ENCODE data around the gene ZRANB2.
A peak's percentile ranks its signal among the peaks of the same experiment; 100 is the strongest.

The ZRANB2 gene, protein sequence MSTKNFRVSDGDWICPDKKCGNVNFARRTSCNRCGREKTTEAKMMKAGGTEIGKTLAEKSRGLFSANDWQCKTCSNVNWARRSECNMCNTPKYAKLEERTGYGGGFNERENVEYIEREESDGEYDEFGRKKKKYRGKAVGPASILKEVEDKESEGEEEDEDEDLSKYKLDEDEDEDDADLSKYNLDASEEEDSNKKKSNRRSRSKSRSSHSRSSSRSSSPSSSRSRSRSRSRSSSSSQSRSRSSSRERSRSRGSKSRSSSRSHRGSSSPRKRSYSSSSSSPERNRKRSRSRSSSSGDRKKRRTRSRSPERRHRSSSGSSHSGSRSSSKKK

GRCh38 chr1:71080739-71081696 lies at the start of gene ZRANB2:
ZRANB2 (minus strand) TSS chr1:71081035; CDS start chr1:71080995, 40 bp downstream.
- Histone ChIP-seq H3K27ac (ENCODE audit: low read depth, low read length) (peak within 1 kb of the TSS; percentile 90), H3K36me3 (ENCODE audit: control insufficient read depth, insufficient read depth, low read length) (no peaks in the 10 kb centered on the region), H3K27me3 (ENCODE audit: control insufficient read depth, insufficient read depth, low read length) (no peaks in the 10 kb centered on the region), H3K9ac (ENCODE audit: low read length) (peak within 1 kb of the TSS; percentile 90), H3K4me1 (ENCODE audit: control insufficient read depth, insufficient read depth, low read length) (peaks cover 5% of the 10 kb centered on the region), H3K4me3 (ENCODE audit: low read length) (peak within 1 kb of the TSS; percentile 95)

GRCh38 chr1:71128060-71128459 lies 47.2 kb upstream of the ZRANB2 start:
- H3K36me3 ChIP-seq (ENCODE audit: control insufficient read depth, insufficient read depth, low read length), result no peaks in the 10 kb centered on the region
- H3K27ac ChIP-seq (ENCODE audit: low read depth, low read length), result no peak overlapping the region
- no peak overlapping the region for H3K9ac ChIP-seq (ENCODE audit: low read length)
- H3K4me3 ChIP-seq (ENCODE audit: low read length), result no peak overlapping the region
- H3K4me1 ChIP-seq (ENCODE audit: control insufficient read depth, insufficient read depth, low read length), result no peaks in the 10 kb centered on the region
- no peaks in the 10 kb centered on the region for H3K27me3 ChIP-seq (ENCODE audit: control insufficient read depth, insufficient read depth, low read length)

DNA sequence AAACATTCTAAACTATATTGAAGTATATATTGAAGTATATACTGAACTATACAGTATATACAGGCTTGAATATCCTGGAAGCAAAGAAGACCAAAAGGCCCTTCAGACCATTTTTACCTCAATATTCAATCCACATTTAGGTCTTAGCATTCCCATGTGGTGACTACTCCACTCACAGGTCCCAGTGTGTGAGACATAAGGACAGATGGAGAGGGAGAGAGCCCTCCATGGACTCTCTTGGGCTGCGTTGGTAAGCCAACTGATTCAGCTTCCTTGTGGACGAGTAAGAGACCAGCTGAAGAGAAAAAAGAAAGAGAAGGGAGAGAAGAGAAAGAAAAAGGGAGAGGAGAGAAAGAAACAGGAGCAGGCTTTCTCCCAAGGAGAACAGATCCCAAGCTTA lies 37.3 kb upstream of the ZRANB2 start:
- H3K4me1 ChIP-seq (ENCODE audit: control insufficient read depth, insufficient read depth, low read length), result no peaks in the 10 kb centered on the region
- no peaks in the 10 kb centered on the region for H3K27me3 ChIP-seq (ENCODE audit: control insufficient read depth, insufficient read depth, low read length)
- H3K27ac ChIP-seq (ENCODE audit: low read depth, low read length), result no peak overlapping the region
- H3K9ac ChIP-seq (ENCODE audit: low read length), result no peak overlapping the region
- H3K4me3 ChIP-seq (ENCODE audit: low read length), result no peak overlapping the region
- H3K36me3 ChIP-seq (ENCODE audit: control insufficient read depth, insufficient read depth, low read length), result no peaks in the 10 kb centered on the region

DNA sequence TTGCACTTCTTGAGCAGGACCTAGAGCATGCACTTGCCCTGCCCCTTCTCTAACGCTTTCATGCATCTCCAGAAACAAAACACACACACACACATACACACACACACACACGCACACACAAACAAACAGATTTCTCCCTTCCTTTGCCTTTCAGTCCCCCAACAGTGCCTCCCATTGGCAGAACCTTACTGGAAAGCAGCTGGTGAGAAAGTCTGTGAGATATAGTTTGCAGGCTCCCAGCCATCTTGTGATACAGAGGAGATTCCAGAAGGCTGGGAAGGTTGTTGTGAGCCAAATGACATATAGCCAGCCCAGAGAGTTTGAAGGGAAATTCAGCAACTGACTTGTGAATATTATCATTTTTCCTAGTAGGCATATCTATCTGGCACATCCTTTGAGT lies 35.9 kb upstream of the ZRANB2 start:
- Histone ChIP-seq H3K27me3 (ENCODE audit: control insufficient read depth, insufficient read depth, low read length) (no peaks in the 10 kb centered on the region), H3K9ac (ENCODE audit: low read length) (no peak overlapping the region), H3K4me3 (ENCODE audit: low read length) (no peak overlapping the region), H3K4me1 (ENCODE audit: control insufficient read depth, insufficient read depth, low read length) (no peaks in the 10 kb centered on the region), H3K36me3 (ENCODE audit: control insufficient read depth, insufficient read depth, low read length) (no peaks in the 10 kb centered on the region), H3K27ac (ENCODE audit: low read depth, low read length) (no peak overlapping the region)

GRCh38 chr1:71106658-71107322 lies 26.0 kb upstream of the ZRANB2 start:
- H3K4me1 ChIP-seq (ENCODE audit: control insufficient read depth, insufficient read depth, low read length), result no peaks in the 10 kb centered on the region
- no peak overlapping the region for H3K9ac ChIP-seq (ENCODE audit: low read length)
- H3K27me3 ChIP-seq (ENCODE audit: control insufficient read depth, insufficient read depth, low read length), result no peaks in the 10 kb centered on the region
- H3K4me3 ChIP-seq (ENCODE audit: low read length), result no peak overlapping the region
- H3K27ac ChIP-seq (ENCODE audit: low read depth, low read length), result no peak overlapping the region
- no peaks in the 10 kb centered on the region for H3K36me3 ChIP-seq (ENCODE audit: control insufficient read depth, insufficient read depth, low read length)

DNA sequence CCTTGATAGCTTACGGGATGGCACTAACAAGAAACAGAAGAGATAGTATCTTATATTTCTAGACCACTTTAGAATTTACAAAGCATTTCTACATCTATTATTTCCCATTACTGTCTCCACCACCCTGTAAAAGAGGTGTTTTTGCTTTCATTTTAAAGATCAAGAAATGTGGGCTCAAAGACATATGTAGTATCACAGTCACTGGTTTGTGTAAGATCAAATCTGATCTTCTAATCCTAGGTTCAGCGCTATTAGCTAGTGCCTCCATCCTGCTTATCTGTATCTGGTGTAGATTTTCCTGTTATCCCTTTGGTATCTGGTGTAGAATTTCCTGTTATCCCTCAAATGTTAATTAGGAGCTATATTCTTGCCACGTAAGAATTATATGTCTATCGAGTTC lies 23.6 kb upstream of the ZRANB2 start:
- H3K4me3 ChIP-seq (ENCODE audit: low read length), result no peak overlapping the region
- no peak overlapping the region for H3K9ac ChIP-seq (ENCODE audit: low read length)
- no peaks in the 10 kb centered on the region for H3K27me3 ChIP-seq (ENCODE audit: control insufficient read depth, insufficient read depth, low read length)
- no peaks in the 10 kb centered on the region for H3K4me1 ChIP-seq (ENCODE audit: control insufficient read depth, insufficient read depth, low read length)
- no peaks in the 10 kb centered on the region for H3K36me3 ChIP-seq (ENCODE audit: control insufficient read depth, insufficient read depth, low read length)
- no peak overlapping the region for H3K27ac ChIP-seq (ENCODE audit: low read depth, low read length)

- H3K36me3 ChIP-seq (ENCODE audit: control insufficient read depth, insufficient read depth, low read length), result no peaks in the 10 kb centered on the region
Measured at GRCh38 chr1:71101839-71102376, 21.1 kb upstream of the ZRANB2 start.

GRCh38 chr1:71097428-71097827 lies 16.6 kb upstream of the ZRANB2 start:
- Histone ChIP-seq H3K27ac (ENCODE audit: low read depth, low read length) (no peak overlapping the region), H3K36me3 (ENCODE audit: control insufficient read depth, insufficient read depth, low read length) (no peaks in the 10 kb centered on the region), H3K27me3 (ENCODE audit: control insufficient read depth, insufficient read depth, low read length) (no peaks in the 10 kb centered on the region), H3K4me3 (ENCODE audit: low read length) (no peak overlapping the region), H3K9ac (ENCODE audit: low read length) (no peak overlapping the region), H3K4me1 (ENCODE audit: control insufficient read depth, insufficient read depth, low read length) (no peaks in the 10 kb centered on the region)

More at GRCh38 chr1:71101839-71102376, 21.1 kb upstream of the ZRANB2 start:
- Histone ChIP-seq H3K27me3 (ENCODE audit: control insufficient read depth, insufficient read depth, low read length) (no peaks in the 10 kb centered on the region), H3K9ac (ENCODE audit: low read length) (no peak overlapping the region), H3K27ac (ENCODE audit: low read depth, low read length) (no peak overlapping the region), H3K4me1 (ENCODE audit: control insufficient read depth, insufficient read depth, low read length) (no peaks in the 10 kb centered on the region), H3K4me3 (ENCODE audit: low read length) (no peak overlapping the region)

GRCh38 chr1:71094913-71095312 lies 14.1 kb upstream of the ZRANB2 start:
- H3K4me1 ChIP-seq (ENCODE audit: control insufficient read depth, insufficient read depth, low read length), result no peaks in the 10 kb centered on the region
- no peaks in the 10 kb centered on the region for H3K27me3 ChIP-seq (ENCODE audit: control insufficient read depth, insufficient read depth, low read length)

GRCh38 chr1:71093938-71094337 lies 13.1 kb upstream of the ZRANB2 start:
- Histone ChIP-seq H3K4me1 (ENCODE audit: control insufficient read depth, insufficient read depth, low read length) (peaks cover 2% of the 10 kb centered on the region), H3K9ac (ENCODE audit: low read length) (no peak overlapping the region), H3K4me3 (ENCODE audit: low read length) (no peak overlapping the region), H3K27ac (ENCODE audit: low read depth, low read length) (no peak overlapping the region), H3K27me3 (ENCODE audit: control insufficient read depth, insufficient read depth, low read length) (no peaks in the 10 kb centered on the region), H3K36me3 (ENCODE audit: control insufficient read depth, insufficient read depth, low read length) (no peaks in the 10 kb centered on the region)

More at GRCh38 chr1:71094913-71095312, 14.1 kb upstream of the ZRANB2 start:
- H3K27ac ChIP-seq (ENCODE audit: low read depth, low read length), result no peak overlapping the region
- no peaks in the 10 kb centered on the region for H3K36me3 ChIP-seq (ENCODE audit: control insufficient read depth, insufficient read depth, low read length)
- H3K4me3 ChIP-seq (ENCODE audit: low read length), result no peak overlapping the region
- no peak overlapping the region for H3K9ac ChIP-seq (ENCODE audit: low read length)

DNA sequence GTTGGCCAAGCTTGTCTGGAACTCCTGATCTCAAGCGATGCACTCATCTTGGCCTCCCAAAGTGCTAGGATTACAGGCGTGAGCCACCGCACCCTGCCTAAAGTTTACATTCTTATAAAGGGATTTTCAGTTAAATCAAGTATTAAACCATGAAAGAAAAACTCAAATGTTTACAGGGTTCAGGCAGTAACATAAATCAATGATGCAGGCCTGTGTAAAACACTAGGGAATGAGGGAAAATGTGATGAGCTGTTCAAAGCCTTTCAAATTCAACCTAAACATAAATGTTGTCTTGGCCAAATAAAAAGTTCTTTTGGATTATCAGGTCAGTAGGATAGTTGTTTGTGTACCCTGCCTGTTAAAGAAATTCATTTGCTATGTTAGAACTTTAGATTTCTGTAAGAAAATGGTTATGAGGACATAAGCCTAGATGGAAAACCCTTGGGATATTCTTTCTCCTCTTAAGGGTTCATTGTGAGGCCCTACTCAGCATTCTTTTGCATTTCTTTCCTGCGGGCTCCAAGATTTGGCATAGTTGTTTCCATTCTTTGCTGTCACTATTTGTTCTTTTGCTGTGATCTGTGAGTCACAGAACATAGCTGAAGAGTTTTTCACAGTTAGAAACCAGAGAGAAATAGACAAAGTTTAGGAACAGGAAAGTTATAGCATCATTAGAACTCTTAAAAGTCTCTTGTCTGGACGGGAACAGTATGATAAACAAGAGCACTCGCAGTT lies 8.9 kb upstream of the ZRANB2 start:
- Histone ChIP-seq H3K9ac (ENCODE audit: low read length) (no peak overlapping the region), H3K27me3 (ENCODE audit: control insufficient read depth, insufficient read depth, low read length) (no peaks in the 10 kb centered on the region), H3K4me3 (ENCODE audit: low read length) (no peak overlapping the region), H3K4me1 (ENCODE audit: control insufficient read depth, insufficient read depth, low read length) (peaks cover 2% of the 10 kb centered on the region), H3K27ac (ENCODE audit: low read depth, low read length) (peak overlapping the region; percentile 49), H3K36me3 (ENCODE audit: control insufficient read depth, insufficient read depth, low read length) (no peaks in the 10 kb centered on the region)

Measured in rectal smooth muscle tissue (tissue), 1 donor.